ENCODE measurements around the gene OR2D3. TPM values are rescaled to one million over a fixed set of nuclear protein-coding genes. Genes with fewer than 3 reads are reported as not detected.

The OR2D3 gene
- total and polyA plus RNA-seq, 2 of the 4 experiments (the other 2 are of a cell fraction): not detected

DNA sequence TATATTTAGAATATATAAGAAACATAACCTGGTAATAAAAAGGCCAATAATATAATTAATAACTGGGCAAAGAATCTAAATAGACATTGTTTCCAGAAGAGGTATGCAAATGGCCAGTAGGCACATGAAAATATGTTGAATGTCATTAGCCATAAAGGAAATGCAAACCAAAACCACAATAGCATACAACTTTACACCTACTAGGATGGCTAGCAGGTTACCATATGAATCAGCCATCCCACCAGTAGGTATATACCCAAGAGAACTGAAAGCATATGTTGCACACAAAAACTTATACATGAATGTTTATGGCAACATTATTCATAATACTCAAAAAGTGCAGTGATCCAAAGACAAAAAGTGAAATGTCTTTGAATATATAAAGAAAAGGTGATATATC is 25.8 kb upstream of the OR2D3 start:
- Histone ChIP-seq H3K4me3 (ENCODE audit: insufficient read depth, low read depth, low read length) (no peak overlapping the region), H3K18ac (ENCODE audit: low read depth, low read length) (no peak overlapping the region), H4K8ac (ENCODE audit: low read depth in 2 of 2, low read length in 2 of 2) (no peak overlapping the region), H3K27ac (ENCODE audit: insufficient read depth, low read length) (no peak overlapping the region), H2BK20ac (ENCODE audit: low read depth, low read length) (no peak overlapping the region), H2BK15ac (ENCODE audit: low read depth, low read length) (no peak overlapping the region), H2BK5ac (ENCODE audit: low read depth, low read length, poor library complexity, severe bottlenecking) (no peak overlapping the region), H3K79me1 (ENCODE audit: low read depth in 1 of 2, low read length in 2 of 2) (no peaks in the 10 kb centered on the region), H2AK9ac (replicated peaks; ENCODE audit: low read depth, low read length, poor library complexity) (no peak overlapping the region), H4K5ac (ENCODE audit: low read depth, low read length) (no peak overlapping the region), H3K4ac (ENCODE audit: low read depth, low read length) (no peak overlapping the region), H2AK5ac (ENCODE audit: low read depth, low read length) (no peak overlapping the region), H3K9me1 (ENCODE audit: insufficient read depth, low read length) (no peaks in the 10 kb centered on the region), H3K56ac (ENCODE audit: extremely low read depth, insufficient read depth, low read length) (no peak overlapping the region), H4K20me1 (ENCODE audit: insufficient read depth, low read length) (no peaks in the 10 kb centered on the region), H3K27me3 (ENCODE audit: control insufficient read depth, insufficient read depth, low read length) (no peaks in the 10 kb centered on the region), H3K9ac (ENCODE audit: low read depth, low read length) (no peak overlapping the region), H4K91ac (ENCODE audit: insufficient read depth, low read depth, low read length) (no peak overlapping the region), H3K36me3 (ENCODE audit: control insufficient read depth, insufficient read depth, low read length) (no peaks in the 10 kb centered on the region), H3K23ac (ENCODE audit: low read depth, low read length) (no peak overlapping the region), H3K4me1 (ENCODE audit: control insufficient read depth, insufficient read depth, low read length) (no peaks in the 10 kb centered on the region), H2AFZ (replicated peaks; ENCODE audit: low read length, poor library complexity) (no peak overlapping the region), H3K9me3 (ENCODE audit: control insufficient read depth, insufficient read depth, low read length) (no peaks in the 10 kb centered on the region), H3K4me2 (ENCODE audit: low read depth, low read length) (no peak overlapping the region), H2BK120ac (ENCODE audit: low read depth, low read length) (no peak overlapping the region), H3K14ac (replicated peaks; ENCODE audit: low read depth, low read length) (no peak overlapping the region)
- intact Hi-C loops (cut with micrococcal nuclease) (no loop called here), dilution Hi-C loops (cut with HindIII; ENCODE audit: low sequenced_read_pairs, unreplicated experiment) (no loop called here), in situ Hi-C loops (cut with MboI; ENCODE audit: low sequenced_read_pairs) (no loop called here)
- BruUV-seq (replicated peaks): no TSS peak
- ATAC-seq (ENCODE audit: low read depth): no peak
- POLR2A ChIA-PET (ENCODE audit: unreplicated experiment): no interaction called here
- TF ChIP-seq RAD21 (IDR thresholded peaks at IDR 0.05; ENCODE audit: low read length) (no peak), CTCF (conservative IDR thresholded peaks at IDR 0.05; ENCODE audit: low read depth, low read length) (no peak), MAFK (IDR thresholded peaks at IDR 0.05; ENCODE audit: low read depth, low read length) (no peak), MXI1 (IDR thresholded peaks at IDR 0.05; ENCODE audit: borderline replicate concordance, low read depth, low read length) (no peak), BHLHE40 (IDR thresholded peaks at IDR 0.05; ENCODE audit: low read depth, low read length) (no peak), FOS (IDR thresholded peaks at IDR 0.05; ENCODE audit: low read depth, low read length) (no peak), NFE2L2 (IDR thresholded peaks at IDR 0.05; ENCODE audit: low read depth, low read length) (no peak), POLR2A (IDR thresholded peaks at IDR 0.05; ENCODE audit: low read depth, low read length) (no peak)
- TF ChIP-seq, protein P1, sequence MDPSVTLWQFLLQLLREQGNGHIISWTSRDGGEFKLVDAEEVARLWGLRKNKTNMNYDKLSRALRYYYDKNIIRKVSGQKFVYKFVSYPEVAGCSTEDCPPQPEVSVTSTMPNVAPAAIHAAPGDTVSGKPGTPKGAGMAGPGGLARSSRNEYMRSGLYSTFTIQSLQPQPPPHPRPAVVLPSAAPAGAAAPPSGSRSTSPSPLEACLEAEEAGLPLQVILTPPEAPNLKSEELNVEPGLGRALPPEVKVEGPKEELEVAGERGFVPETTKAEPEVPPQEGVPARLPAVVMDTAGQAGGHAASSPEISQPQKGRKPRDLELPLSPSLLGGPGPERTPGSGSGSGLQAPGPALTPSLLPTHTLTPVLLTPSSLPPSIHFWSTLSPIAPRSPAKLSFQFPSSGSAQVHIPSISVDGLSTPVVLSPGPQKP (IDR thresholded peaks at IDR 0.05; ENCODE audit: borderline replicate concordance, low read depth, low read length): no peak
- CTCF ChIA-PET: no interaction called here
- no peak for DNase-seq

All from IMR-90 (cell line).